H1 (cell line): ENCODE data around the gene KCNH8. TPM values are rescaled to one million over a fixed set of nuclear protein-coding genes. Genes with fewer than 3 reads are reported as not detected.

Experiments used
- CHD1 ChIP-seq: IDR thresholded peaks from 2 replicates; pipeline ENCODE4 v1.6.1; 2012; ENCODE audit warnings: low read depth, low read length, improper control_type of control experiment
- CHD7 ChIP-seq: fragments of 300-600 bp; sonication (generic); IDR thresholded peaks from 2 replicates; pipeline ENCODE4 v1.7.1; 2012; ENCODE audit warnings: low read length, moderate library complexity, mild to moderate bottlenecking, inconsistent platforms; ENCODE audit not compliant: insufficient replicate concordance
- E2F6 ChIP-seq: IDR thresholded peaks from 2 replicates; pipeline ENCODE4 v1.6.1; 2012; ENCODE audit warnings: inconsistent platforms
- GABPA ChIP-seq: IDR thresholded peaks from 2 replicates; pipeline ENCODE4 v1.6.1; 2011; ENCODE audit warnings: mild to moderate bottlenecking, low read length, moderate library complexity, borderline replicate concordance; ENCODE audit not compliant: insufficient read depth
- KDM4A ChIP-seq: IDR thresholded peaks from one replicate; pipeline ENCODE4 v1.7.1; 2012; ENCODE audit warnings: low read depth, mild to moderate bottlenecking, moderate library complexity, low read length, inconsistent platforms; ENCODE audit not compliant: severe bottlenecking
- RNF2 ChIP-seq: fragments of 200-900, 300-1000 bp; sonication (generic); IDR thresholded peaks from 2 replicates; pipeline ENCODE4 v1.7.1; 2016; ENCODE audit warnings: borderline replicate concordance, low read depth, mild to moderate bottlenecking, antibody characterized with exemption, low read length; ENCODE audit not compliant: poor library complexity, severe bottlenecking; ENCODE audit errors: missing control alignments
- SAP30 ChIP-seq: fragments of 300-600 bp; sonication (generic); IDR thresholded peaks from 2 replicates; pipeline ENCODE4 v1.7.1; 2012; ENCODE audit warnings: low read length, moderate library complexity, mild to moderate bottlenecking, inconsistent platforms; ENCODE audit not compliant: insufficient read depth, insufficient replicate concordance
- SP1 ChIP-seq: IDR thresholded peaks from 2 replicates; pipeline ENCODE4 v1.6.1; 2011; ENCODE audit warnings: low read depth, low read length
- SP2 ChIP-seq: IDR thresholded peaks from 2 replicates; pipeline ENCODE4 v1.6.1; 2012; ENCODE audit warnings: mild to moderate bottlenecking, low read length, inconsistent platforms
- TAF1 ChIP-seq: IDR thresholded peaks from 2 replicates; pipeline ENCODE4 v1.6.1; 2011; ENCODE audit warnings: mild to moderate bottlenecking, low read depth, low read length
- polyA plus RNA-seq, 7 experiments: library from polyadenylated mRNA; depleted of rRNA in 3 of 7; stranded (reverse) in 5 of 7; unstranded in 2 of 7; fragments of >200 nt in 5 of 7; fragments of 200-250 nt in 2 of 7; gene quantifications; 1 replicate in 5 of 7; 2 replicates in 1 of 7; 4 replicates in 1 of 7; pipeline versions ENCODE4 v1.2.1 to v1.2.3, GENCODE V29; 2011 to 2013; ENCODE audit warnings: missing spikeins in 2 of 7, mixed read lengths in 2 of 7
- total RNA-seq: library from RNA; stranded (reverse); fragmentation: NEBNext Ultra II Directional; extraction: Animal tissue kit (Norgen Biotek cat#: 25700); gene quantifications from 2 replicates; pipeline ENCODE4 v1.2.1, GENCODE V29; 2021

KCNH8 gene
- total and polyA plus RNA-seq, 2 of the 8 experiments (the other 6 are each of a cell fraction or from before 2014, with no cell fraction given), result 2.2 to 2.4 TPM

- no peak for TF ChIP-seq CHD7
- TF ChIP-seq CHD1, result no peak
- TF ChIP-seq E2F6, result no peak
- TF ChIP-seq KDM4A, result no peak
- TF ChIP-seq GABPA, result no peak
- TF ChIP-seq RNF2, result no peak
- TF ChIP-seq TAF1, result no peak
- no peak for TF ChIP-seq SP1
- TF ChIP-seq SAP30, result no peak
- TF ChIP-seq SP2, result no peak
These were observed 23.6 kb upstream of the KCNH8 start (continued) for GRCh38 chr3:19124752-19125151.
